Frontal cortex (tissue), 4 donors: Measurements from ENCODE around the gene CSRP3. TPM values are rescaled to one million over a fixed set of nuclear protein-coding genes. Genes with fewer than 3 reads are reported as not detected.

Experiments used
- DNase-seq, 2 donors: peaks; one replicate each; pipeline ENCODE4 v3.0.0; 2012; ENCODE audit warnings: low spot score in 2 of 2
- FAIRE-seq: peaks from 2 replicates; lab custom pipeline; 2012; peaks lifted over from hg19 to GRCh38; lab: Jason Lieb, UNC
- total RNA-seq: library from RNA; depleted of rRNA; stranded (reverse); fragments of >200 nt; gene quantifications from one replicate; pipeline ENCODE4 v1.2.3, GENCODE V29; 2014
- donor health status: control.
- donor health status: control.
- donor health status: control.

The CSRP3 gene
- not detected for total RNA-seq

DNA sequence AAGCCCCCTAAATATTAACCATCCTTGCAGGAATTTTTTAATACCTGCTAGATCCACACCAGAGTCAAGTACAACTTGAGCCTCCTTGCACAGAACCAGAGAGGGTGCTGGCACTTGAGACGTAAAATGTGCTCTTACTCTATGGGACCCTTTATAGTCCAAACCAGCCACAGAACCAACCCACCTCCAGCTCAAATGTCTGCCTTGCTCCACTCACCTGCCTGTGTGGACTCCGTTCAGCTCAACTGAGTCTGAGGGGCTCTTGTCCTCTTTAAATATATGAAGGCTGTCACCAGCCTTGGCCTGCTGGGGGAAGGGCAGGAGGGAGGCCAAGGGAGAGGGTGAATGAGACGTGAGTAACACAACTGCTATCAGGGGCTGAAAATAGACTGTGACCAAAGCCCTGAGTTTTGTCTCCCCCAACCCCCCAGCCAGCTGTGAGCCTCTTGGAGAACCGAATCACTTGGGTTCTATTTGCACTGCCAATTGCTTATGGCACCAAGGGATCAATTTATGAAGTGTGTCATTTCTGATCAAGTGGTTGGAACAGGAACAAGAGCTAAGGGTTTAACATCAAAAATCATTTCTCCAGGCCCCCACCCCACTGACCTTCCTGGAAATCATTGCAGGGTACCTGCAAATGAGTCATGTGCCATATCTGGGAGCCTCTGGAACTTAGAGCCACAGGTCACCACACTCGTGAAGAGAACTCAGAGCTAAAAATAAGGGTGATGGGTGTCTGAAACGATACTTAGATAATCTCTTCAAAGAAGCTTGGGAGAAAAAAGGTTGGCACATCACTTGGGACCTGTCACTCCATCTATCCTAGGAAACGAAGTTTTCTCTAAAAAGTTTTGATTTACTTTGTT, at the start of gene CSRP3:
Gene CSRP3 (minus strand): TSS at position 247 of the 869 bp plus-strand sequence. CDS start 9,535 bp downstream, outside the sequence.
- DNase-seq (no peak), FAIRE-seq (no peak)

DNA sequence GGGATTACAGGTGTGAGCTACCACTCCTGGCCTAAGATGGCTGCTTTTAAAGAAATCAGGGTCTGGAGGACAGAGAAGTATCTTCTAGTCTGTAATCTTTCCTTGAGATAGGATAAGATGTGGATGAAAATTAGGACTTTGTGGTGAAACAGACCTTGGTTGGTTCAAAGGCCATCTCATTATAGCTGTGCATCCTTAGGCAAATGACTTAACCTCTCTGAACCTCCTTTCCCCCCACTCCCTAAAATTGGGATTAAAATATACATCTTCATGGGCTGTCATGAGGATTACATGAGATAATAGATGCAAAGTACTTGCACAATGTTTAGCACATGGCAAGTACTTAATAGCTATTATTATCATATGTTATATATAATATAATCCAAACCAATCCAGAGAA, 49.8 kb upstream of the CSRP3 start:
- DNase-seq: no peak
- FAIRE-seq: no peak

DNA sequence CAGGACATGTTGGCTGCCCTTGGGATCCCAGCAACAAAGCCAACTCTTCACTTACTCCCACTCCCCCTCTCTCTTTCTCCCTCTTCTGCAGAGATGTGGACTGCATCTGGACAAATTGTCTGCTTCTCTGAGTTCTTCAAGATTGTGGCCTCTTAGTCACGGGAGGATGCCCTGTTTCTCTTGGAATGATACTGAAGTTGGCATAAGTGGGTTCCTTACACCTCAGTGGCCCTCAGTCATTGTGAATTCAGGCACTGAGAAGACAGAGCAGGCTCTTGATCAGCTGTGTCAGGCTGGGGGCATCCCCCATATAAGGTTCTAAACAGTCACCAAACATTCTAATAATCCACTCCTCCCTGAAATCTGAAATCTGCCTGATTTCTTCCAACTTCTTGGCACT, 45.0 kb upstream of the CSRP3 start:
- DNase-seq (no peak), FAIRE-seq (no peak)

DNA sequence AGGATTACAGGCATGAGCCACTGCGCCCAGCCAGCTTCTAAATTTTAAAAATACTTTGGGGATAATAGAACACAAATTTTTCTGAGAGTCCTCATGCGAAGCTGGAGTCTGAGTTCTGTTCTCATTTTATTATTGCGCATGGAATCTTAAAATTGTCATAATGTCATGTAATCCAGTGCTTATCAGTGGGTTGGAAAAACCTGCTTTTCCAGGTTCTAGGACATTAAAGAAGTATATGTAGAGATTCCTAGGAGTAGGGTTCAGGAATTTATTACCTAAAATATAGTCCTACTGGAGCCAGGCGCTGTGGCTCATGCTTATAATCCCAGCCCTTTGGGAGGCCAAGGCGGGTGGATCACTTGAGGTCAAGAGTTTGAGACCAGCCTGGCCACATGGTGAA, 43.6 kb upstream of the CSRP3 start:
- no peak for FAIRE-seq
- no peak for DNase-seq

DNA sequence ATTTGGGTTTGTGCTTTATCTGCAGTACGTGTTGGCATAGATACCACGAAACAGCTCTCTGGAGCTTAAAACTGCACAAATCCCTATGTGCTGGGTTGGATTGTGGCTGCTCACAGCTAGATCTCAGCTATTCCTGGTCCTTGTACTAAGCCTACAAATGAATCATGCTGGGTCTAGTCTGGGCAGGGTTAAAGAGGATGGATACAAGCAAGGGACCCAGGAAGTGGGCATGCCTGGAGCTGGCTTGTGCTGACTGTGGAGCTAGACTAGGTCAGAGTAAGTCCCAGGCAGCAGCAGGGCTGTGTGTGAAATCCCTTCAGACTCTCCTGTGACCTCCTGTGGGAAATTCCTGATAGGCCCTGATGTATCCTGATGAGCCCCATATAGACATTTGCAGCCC, 42.8 kb upstream of the CSRP3 start:
- DNase-seq (no peak), FAIRE-seq (no peak)

DNA sequence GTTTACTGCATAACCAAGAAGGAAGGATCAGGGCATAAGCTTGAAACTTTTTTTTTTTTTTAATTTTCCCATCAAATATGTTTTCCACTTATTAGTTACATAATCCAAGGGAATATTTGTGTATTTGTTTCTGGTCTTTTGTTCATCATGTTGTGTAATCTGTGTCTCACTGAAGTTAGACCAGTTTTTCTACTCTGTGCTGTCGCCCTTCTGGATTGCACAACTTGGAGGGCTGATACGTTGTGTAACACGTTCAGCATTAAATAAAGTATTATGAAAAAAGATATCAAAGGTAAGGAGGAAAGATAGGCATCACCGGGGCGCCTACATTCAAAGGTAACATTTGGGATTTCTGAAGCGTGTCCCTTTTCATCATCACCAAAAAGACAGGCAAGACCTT, 42.3 kb upstream of the CSRP3 start:
- no peak for DNase-seq
- no peak for FAIRE-seq

DNA sequence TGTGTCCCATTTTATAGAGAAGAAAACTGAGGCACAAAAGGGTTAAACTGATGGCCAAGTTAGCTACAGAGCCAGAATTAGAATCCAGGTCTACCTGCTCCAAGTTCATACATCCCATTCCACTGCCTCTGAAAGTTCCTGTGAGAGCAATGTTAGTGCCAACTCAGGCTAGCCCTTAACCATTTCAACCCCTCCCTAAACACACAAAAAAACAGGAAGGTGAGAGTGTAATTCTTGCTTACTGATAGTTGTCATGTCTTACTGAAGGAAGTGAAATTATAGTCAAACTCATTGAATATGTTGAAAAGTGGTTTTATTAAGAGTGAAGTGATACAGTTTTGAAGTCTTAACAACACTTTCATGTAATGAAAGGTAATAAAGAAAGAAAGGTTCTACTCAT, 41.8 kb upstream of the CSRP3 start:
- FAIRE-seq (no peak), DNase-seq (no peak)

DNA sequence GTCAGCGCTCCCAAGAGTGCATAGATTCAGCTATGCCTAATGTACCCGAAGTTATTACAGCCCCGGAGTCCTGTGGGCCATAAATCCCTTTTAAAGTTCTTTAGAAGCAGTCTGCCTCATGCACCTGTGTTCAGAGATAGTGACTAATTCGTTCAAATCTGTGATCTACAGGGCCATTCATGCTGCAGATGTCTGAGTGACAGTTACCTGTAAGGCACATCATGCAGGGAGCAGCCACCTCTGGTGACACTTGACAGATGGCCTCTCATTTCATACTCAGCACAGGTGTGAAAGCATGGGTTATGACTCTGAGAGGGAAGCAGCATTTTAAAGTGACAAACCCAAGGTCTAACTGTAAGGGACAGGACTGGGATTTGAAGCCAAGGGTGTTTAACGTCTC, 41.4 kb upstream of the CSRP3 start:
- no peak for FAIRE-seq
- DNase-seq: no peak

DNA sequence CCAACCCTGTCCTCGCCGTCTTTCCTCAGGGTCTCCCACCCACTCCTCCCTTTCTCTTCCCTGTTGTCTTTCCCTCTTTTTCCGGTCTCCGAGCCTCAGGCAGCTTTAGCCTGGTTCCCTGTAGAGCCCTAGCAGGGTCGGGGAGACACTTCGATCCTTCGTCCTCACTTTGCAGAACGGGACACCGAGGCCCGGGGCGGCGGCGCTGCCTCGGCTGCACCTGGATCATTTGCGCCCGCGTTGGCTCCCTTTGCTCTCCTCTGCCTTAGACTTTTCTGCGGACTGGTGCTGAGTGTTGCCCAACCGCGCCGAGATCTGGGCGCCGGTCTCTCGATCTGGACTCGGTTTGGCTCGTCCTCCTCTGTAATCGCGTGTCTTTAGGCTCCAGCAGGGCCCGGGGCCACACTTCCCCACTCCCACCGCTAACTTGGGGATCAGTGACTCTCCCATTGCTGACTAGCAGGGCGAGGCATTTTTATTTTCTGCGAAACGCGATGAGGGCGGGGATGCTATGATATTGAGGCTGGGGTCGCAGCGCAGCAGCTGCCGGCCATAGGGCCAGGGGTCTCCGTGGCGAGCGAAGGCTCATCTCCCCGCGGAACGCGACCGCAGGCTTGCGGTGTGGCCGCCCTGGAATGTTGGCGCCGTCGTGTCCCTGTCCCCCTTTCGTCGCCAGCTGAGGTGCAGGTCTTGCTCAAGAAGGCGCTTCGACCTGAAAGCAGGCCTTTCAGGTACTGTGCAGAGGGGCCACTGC, 40.6 kb upstream of the CSRP3 start:
- DNase-seq (no peak), FAIRE-seq (no peak)

DNA sequence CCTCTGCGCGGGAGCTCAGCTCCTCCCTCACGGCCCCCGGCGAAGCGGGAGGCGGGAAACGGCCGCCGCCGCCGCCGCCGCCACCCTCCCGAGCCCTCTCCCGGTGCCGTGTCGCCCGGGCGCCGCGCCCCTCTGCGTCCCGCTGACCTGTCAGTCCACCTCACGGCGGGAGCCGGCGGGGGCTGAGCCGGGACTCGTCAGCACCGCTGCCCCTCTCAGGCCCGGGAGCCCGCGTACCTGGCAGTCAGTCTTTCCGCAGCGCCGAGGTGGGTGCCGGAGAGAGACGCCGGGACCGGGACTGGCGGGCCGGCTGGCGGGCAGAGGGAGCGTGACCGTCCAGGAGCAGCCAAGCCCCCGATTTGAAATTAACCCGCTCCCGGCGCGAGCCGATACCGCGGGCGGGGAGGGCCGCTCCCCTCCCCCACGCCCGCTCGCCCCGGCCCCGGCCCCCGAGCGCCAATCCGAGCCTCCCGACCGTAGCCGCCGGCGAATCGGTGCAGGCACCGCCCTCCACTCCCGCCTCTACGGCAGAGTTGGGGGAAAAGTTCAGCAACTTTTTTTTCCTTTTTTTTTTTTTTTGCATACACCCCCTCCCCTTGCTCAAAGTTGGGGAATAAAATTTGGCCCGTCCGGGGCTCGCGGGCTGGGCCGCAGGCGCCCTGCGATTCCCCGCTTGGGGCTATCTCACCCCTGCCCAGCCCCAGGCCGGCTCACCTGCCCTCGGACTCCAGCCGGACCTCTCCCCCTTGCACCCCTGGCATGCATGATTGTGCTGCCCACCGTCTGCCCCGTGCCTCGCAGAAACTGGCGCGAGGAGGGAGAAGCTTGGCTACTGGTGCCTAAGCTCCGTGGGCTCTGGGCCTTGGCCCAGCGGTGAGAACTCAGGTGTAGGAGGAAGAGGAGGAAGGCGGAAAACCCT, 39.7 kb upstream of the CSRP3 start:
- DNase-seq (peak in 1 of 2 donors; percentile 33), FAIRE-seq (no peak)

DNA sequence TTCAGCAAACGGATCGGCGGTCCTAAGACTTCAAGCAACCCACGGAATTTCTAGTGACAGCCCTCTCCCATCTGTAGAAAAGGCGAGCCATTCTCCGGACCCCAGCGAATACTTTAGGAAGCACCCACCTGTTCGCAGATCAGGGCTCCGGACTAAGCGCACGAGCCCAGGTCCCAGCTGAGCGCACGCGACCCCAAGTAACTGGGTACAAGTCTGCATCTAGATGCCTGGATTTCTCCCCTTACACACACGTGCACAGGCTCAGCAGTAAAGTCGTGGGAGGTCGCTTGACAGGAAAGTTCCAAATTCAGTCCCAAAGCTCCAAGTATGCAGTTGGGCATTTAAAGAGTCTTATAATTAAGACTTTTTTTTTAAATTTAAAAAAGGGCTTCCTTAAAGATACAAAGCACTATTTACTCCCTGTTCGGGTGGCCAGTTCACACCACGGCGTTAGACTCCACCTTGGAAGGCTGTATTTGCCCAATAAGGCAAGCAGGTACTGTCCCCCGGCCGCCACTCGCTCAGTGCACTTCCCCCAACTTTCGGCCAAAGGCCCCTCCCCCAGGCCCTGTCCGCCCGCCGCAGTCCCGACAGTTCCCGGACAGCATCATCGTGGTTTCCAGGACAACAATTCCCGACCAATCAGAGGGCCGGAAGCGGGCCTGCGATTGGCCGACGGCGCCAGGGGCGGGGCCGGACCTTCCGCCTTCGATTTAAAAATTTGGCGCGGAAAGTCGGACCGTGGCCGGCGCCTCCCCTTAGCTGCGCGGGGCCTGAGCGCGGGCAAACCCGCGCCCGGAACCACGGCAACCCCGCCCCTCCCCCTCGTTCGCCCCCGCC, 38.9 kb upstream of the CSRP3 start, which contains the start of gene E2F8:
Gene E2F8 (minus strand): TSS at position 526 of the 840 bp plus-strand sequence. CDS start 824 bp downstream, outside the sequence.
- peak; percentile 96 to 98 for DNase-seq
- FAIRE-seq: no peak

DNA sequence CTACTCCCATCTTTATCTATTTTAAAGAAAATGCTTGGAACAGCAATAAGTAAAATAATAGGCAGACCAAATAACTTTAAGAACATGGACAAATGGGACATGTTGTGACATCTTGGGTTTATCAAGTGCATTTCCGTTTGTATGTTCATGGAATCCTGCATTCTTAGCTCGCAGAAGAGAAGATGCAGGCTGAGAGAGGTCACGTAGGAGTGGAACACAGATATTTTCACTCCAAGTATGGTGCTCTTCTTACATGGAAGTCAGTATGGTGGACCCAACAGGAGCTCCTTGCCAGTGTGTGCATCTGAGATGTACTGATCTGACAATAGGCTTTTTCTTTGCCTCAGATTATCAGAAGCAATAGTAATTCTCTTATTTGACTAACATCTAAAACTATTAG, 37.3 kb upstream of the CSRP3 start:
- FAIRE-seq: no peak
- DNase-seq: no peak

DNA sequence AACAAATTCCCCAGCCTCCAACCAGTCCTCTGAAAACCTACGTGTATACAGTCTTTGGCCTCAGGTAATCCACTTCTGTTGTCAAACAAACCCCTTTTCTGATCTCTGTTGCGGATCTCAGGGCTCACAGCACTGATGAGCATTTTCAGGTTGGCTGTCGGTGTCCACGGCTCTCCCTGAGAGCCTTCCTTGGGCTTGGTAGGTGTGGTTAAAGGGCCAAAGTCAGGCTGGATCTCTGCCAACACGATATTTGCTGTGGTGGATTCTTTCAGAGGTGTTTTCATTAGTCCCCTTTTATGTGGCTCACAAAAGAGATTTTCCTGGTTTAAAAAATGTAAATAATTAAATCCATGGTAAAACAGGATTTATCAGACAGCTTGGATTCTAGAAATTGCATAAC, 36.0 kb upstream of the CSRP3 start:
- DNase-seq (no peak), FAIRE-seq (no peak)

DNA sequence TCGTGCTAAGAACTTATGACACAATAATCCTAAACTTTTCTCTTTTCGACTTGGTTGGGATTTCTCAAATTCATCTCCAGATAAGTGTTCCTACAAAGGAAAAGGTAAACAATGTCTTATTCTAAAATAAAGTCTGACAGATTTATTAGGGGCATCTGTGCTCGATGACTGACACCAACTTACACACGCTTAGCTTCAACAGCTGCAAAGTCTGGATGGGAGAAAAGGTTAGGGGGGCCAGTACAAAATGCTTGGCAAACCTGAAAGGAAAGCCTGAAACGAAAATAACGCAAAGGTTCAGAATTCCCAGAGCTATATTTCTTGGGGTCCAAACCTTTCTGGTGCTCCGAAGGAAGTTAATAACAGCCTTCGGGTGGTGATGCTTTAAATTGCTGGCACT, 35.6 kb upstream of the CSRP3 start:
- FAIRE-seq (no peak), DNase-seq (no peak)

DNA sequence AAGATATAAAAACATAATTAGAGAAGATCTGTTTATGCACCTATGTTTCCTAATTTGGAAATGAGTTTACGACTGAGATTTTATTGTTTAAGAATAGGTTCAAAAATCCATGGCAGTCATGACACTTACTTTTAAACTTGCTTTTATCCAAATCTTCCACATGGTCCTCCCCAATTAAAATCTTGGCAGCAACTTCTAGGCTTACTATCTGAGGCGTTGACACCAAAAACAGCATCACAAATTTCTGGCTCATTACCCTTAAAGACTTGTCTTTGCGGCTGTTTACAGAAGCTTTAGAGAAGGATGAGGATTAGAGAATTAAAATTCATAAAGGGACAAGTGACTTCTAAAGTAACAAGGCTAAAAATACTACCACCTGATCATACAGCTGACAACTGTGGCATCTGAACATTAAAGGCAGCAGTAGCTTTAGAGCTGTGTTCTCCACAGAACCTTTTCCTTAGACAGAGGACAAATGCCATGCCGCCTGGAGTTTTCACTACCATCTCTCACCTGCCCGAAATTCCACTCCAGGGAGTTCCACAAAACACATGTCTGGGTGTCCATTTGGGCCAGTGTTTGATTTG, 32.5 kb upstream of the CSRP3 start:
- no peak for FAIRE-seq
- no peak for DNase-seq

DNA sequence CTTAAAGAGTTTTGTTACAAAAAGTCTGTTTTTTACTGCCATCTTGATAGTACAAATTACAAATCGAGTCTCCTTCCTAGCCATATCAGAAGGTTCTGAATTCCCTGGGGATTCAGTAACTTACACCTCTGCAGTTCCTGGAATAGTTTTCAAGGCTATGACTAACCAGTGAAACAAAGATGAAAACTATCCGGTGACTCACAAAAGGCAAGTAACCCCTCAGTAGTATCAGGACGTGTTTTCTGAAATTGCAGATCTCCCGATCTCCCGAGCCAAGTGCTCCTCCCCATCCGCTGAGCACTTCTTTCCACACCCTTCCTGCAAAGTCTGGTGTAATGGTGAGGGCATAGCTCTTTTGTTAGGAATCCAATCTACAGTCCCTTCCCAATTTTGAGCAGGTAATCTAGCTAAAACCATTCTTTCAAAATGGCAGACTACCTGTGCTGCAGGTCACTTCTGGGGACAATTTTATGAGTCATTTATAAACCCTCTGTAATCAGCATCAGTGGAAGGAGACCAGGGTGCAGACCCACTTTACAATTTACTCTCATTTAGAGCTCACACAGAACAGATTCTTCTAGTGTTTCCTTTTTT, 31.2 kb upstream of the CSRP3 start:
- FAIRE-seq: no peak
- DNase-seq: no peak

DNA sequence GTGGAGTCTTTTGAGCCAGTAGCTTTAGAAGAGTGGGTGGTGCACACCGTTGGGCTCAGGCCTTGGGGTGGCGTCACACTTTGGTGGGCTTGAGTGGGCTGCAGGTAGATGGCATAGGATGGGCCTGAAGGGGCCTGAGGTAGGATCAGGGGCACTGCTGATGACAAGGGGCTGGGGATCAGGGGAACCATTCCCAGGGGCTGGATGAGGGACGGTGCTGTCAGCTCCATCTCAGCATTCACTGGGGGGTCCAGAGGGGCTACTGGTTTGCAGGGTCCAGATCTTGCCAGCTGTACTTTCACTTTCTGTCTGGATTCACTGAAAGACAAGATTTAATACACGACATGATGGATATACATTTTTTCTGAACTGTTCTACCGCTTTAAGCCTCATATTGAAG, 27.9 kb upstream of the CSRP3 start:
- FAIRE-seq: no peak

DNA sequence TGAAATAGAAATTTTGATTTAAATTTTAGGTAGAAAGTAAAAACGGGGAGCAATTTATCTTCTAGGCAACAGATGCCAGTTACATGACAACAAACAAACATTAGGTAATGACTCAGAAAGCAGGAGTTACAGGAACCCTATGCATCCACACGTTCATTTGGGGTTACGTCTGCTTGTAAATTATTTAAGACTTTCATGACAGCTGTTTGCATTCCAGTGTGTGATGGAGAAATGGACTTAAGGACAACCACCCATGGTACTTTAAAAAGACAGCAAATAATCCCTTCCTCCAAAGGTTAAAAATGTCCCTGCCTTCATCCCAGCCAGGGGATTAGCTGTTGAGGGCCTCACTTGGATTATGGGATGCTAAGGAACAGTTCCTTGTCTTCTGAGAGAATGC, 27.2 kb upstream of the CSRP3 start:
- FAIRE-seq: no peak
- DNase-seq: no peak

More for the DNA sequence above, 27.9 kb upstream of the CSRP3 start:
- no peak for DNase-seq
